CD14-positive monocyte (primary cell): ENCODE results near the gene HSPH1. TPM values are rescaled to one million over a fixed set of nuclear protein-coding genes. Genes with fewer than 3 reads are reported as not detected.

ENCODE experiments used
- DNase-seq, 3 donors: peaks; one replicate each; pipeline ENCODE4 v3.0.0-alpha.2; 2011 to 2022
- H2AFZ ChIP-seq: 2 replicates; pipeline ENCODE4 v1.6.0; 2012; ENCODE audit warnings: mild to moderate bottlenecking, low read depth, low read length, inconsistent platforms; ENCODE audit not compliant: insufficient read depth, poor library complexity, severe bottlenecking
- H3K27ac ChIP-seq, 2 donors: 1 replicate in 1 of 2; 2 replicates in 1 of 2; pipeline ENCODE4 v1.5.1; 2012 to 2013; ENCODE audit warnings: low read length in 2 of 2, control low read depth in 1 of 2, inconsistent platforms in 1 of 2, low read depth in 1 of 2, mild to moderate bottlenecking in 1 of 2
- H3K27me3 ChIP-seq, 2 donors: one replicate each; pipeline versions ENCODE4 v1.6.0 to v1.6.1; 2011 to 2013; ENCODE audit warnings: low read length in 2 of 2; ENCODE audit not compliant: control insufficient read depth in 2 of 2, insufficient read depth in 2 of 2
- H3K36me3 ChIP-seq, 2 donors: replicated peaks in 1 of 2; 1 replicate in 1 of 2; 2 replicates in 1 of 2; pipeline versions ENCODE4 v1.5.1 to v1.6.1; 2012 to 2013; ENCODE audit warnings: low read length in 2 of 2, control low read depth in 1 of 2, inconsistent platforms in 1 of 2, mild to moderate bottlenecking in 1 of 2; ENCODE audit not compliant: insufficient read depth in 2 of 2, control insufficient read depth in 1 of 2
- H3K4me1 ChIP-seq, 2 donors: 1 replicate in 1 of 2; 2 replicates in 1 of 2; pipeline versions ENCODE4 v1.5.1 to v1.6.1; 2012 to 2013; ENCODE audit warnings: low read length in 2 of 2, control low read depth in 1 of 2, inconsistent platforms in 1 of 2, mild to moderate bottlenecking in 1 of 2, moderate library complexity in 1 of 2; ENCODE audit not compliant: insufficient read depth in 2 of 2, control insufficient read depth in 1 of 2
- H3K4me2 ChIP-seq: replicated peaks from 2 replicates; pipeline ENCODE3; 2012; ENCODE audit warnings: low read length, moderate library complexity, mild to moderate bottlenecking; ENCODE audit not compliant: poor library complexity, severe bottlenecking; ENCODE audit errors: extremely low read depth
- H3K4me3 ChIP-seq, 3 experiments: fragments of 200-600 bp in 1 of 3; sonication (generic) in 1 of 3; replicated peaks in 1 of 3; 1 replicate in 2 of 3; 2 replicates in 1 of 3; pipeline ENCODE4 v1.5.1; 2011 to 2013; ENCODE audit warnings: low read length in 3 of 3, mild to moderate bottlenecking in 3 of 3, control low read depth in 2 of 3, low read depth in 2 of 3, inconsistent platforms in 1 of 3, moderate library complexity in 1 of 3
- H3K79me2 ChIP-seq: 2 replicates; pipeline ENCODE4 v1.6.0; 2012; ENCODE audit warnings: mild to moderate bottlenecking, control low read depth, inconsistent platforms, low read length, moderate library complexity; ENCODE audit not compliant: insufficient read depth
- H3K9ac ChIP-seq: 2 replicates; pipeline ENCODE4 v1.6.0; 2017; ENCODE audit warnings: low read length, mild to moderate bottlenecking; ENCODE audit not compliant: insufficient read depth, poor library complexity, severe bottlenecking
- H3K9me3 ChIP-seq, 2 donors: replicated peaks in 1 of 2; 1 replicate in 1 of 2; 2 replicates in 1 of 2; pipeline versions ENCODE4 v1.5.1 to v1.6.1; 2012 to 2013; ENCODE audit warnings: low read length in 2 of 2, control low read depth in 1 of 2; ENCODE audit not compliant: control insufficient read depth in 1 of 2, insufficient read depth in 1 of 2
- H4K20me1 ChIP-seq: 2 replicates; pipeline ENCODE4 v1.6.0; 2012; ENCODE audit warnings: mild to moderate bottlenecking, low read length, control low read depth, moderate library complexity; ENCODE audit not compliant: insufficient read depth
- H3K27ac Mint-ChIP-seq, 7 donors: one replicate each; pipeline ENCODE4 v1.8.0; 2020; ENCODE audit warnings: mild to moderate bottlenecking in 7 of 7, mixed read lengths in 7 of 7, moderate library complexity in 6 of 7, inconsistent platforms in 2 of 7
- H3K27me3 Mint-ChIP-seq, 3 donors: one replicate each; pipeline ENCODE4 v1.8.0; 2021 to 2022; ENCODE audit warnings: low read depth in 3 of 3, mild to moderate bottlenecking in 3 of 3, mixed read lengths in 3 of 3, moderate library complexity in 3 of 3, inconsistent platforms in 1 of 3
- H3K36me3 Mint-ChIP-seq, 2 donors: one replicate each; pipeline ENCODE4 v1.8.0; 2020; ENCODE audit warnings: mixed read lengths in 2 of 2, inconsistent platforms in 1 of 2, mild to moderate bottlenecking in 1 of 2
- H3K4me1 Mint-ChIP-seq: one replicate; pipeline ENCODE4 v1.8.0; 2020; ENCODE audit warnings: mild to moderate bottlenecking, mixed read lengths
- H3K4me3 Mint-ChIP-seq, 2 donors: one replicate each; pipeline ENCODE4 v1.8.0; 2020; ENCODE audit warnings: mild to moderate bottlenecking in 2 of 2, mixed read lengths in 2 of 2, moderate library complexity in 1 of 2
- H3K9me3 Mint-ChIP-seq, 7 donors: one replicate each; pipeline ENCODE4 v1.8.0; 2020 to 2022; ENCODE audit warnings: mixed read lengths in 7 of 7, mild to moderate bottlenecking in 6 of 7, moderate library complexity in 6 of 7, inconsistent platforms in 2 of 7
- WGBS: methylation state at CpG from one replicate; pipeline ENCODE4 v1.1.5; 2013; ENCODE audit warnings: missing lambda C conversion rate; ENCODE audit not compliant: insufficient coverage; 5-methylcytosine and 5-hydroxymethylcytosine counted together
- intact Hi-C, 2 donors: fragments of 100-400 bp; cut with micrococcal nuclease; formaldehyde crosslinking; loops; one replicate each; pipeline versions ENCODE4 v1.15.0 to v1.15.1; 2023
- polyA plus RNA-seq, 3 donors: library from polyadenylated mRNA; depleted of rRNA in 1 of 3; unstranded in 2 of 3; stranded (reverse) in 1 of 3; fragments of 300-500 nt in 2 of 3; fragments of >200 nt in 1 of 3; fragmentation: Illumina TruSeq in 2 of 3; gene quantifications; 1 replicate in 2 of 3; 2 replicates in 1 of 3; pipeline ENCODE4 v1.2.3, GENCODE V29; 2012 to 2021
- TF ChIP-seq, protein P1 (sequence below): fragments of 200-600 bp; IDR thresholded peaks from one replicate; pipeline ENCODE4 v1.8.0; 2022; ENCODE audit warnings: antibody characterized with exemption, mild to moderate bottlenecking

The HSPH1 gene
- polyA plus RNA-seq, 3 donors, result 7.4 to 11.3 (median 9.1) TPM

DNA sequence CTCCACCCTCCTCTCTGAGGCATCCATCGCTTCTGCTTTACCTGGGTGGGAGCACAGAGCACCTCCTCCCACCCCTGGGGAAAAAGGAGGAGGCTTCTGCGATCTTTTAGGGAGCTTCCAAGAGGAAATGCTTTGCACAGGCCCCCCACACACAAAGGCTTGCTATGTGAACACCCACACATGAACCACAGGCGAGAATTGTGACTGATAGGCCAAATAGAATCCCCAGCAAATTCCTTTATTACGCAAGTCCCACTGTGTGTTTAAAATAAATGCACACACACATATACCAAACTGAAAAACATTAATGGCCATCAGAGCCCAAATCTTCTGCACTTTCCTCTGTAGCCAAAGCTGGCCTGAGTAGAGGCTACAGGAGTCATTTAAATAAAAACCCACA lies 50.6 kb downstream of the HSPH1 start:
- Histone ChIP-seq H3K79me2 (no peaks in the 10 kb centered on the region), H3K9me3 (no peaks in the 10 kb centered on the region), H3K27me3 (peaks cover 0 to 2% of the 10 kb centered on the region in 2 donors), H3K27ac (no peak overlapping the region), H3K36me3 (no peaks in the 10 kb centered on the region), H4K20me1 (no peaks in the 10 kb centered on the region), H3K4me1 (no peaks in the 10 kb centered on the region), H2AFZ (no peak overlapping the region), H3K4me2 (no peak overlapping the region), H3K4me3 (no peak overlapping the region), H3K9ac (no peak overlapping the region)
- H3K27me3 Mint-ChIP-seq, result peaks cover 4 to 19% (median 5%) of the 10 kb centered on the region in 3 donors
- DNase-seq, result no peak
- no peak overlapping the region for H3K27ac Mint-ChIP-seq
- H3K9me3 Mint-ChIP-seq, result no peaks in the 10 kb centered on the region
- H3K4me1 Mint-ChIP-seq, result no peaks in the 10 kb centered on the region
- TF ChIP-seq, protein P1, sequence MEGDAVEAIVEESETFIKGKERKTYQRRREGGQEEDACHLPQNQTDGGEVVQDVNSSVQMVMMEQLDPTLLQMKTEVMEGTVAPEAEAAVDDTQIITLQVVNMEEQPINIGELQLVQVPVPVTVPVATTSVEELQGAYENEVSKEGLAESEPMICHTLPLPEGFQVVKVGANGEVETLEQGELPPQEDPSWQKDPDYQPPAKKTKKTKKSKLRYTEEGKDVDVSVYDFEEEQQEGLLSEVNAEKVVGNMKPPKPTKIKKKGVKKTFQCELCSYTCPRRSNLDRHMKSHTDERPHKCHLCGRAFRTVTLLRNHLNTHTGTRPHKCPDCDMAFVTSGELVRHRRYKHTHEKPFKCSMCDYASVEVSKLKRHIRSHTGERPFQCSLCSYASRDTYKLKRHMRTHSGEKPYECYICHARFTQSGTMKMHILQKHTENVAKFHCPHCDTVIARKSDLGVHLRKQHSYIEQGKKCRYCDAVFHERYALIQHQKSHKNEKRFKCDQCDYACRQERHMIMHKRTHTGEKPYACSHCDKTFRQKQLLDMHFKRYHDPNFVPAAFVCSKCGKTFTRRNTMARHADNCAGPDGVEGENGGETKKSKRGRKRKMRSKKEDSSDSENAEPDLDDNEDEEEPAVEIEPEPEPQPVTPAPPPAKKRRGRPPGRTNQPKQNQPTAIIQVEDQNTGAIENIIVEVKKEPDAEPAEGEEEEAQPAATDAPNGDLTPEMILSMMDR, result no peak
- H3K36me3 Mint-ChIP-seq, result no peaks in the 10 kb centered on the region
- no peak overlapping the region for H3K4me3 Mint-ChIP-seq
- WGBS, result 100% methylated on average over 1 of the region's 4 CpGs
- intact Hi-C loops, result no loop called here

DNA sequence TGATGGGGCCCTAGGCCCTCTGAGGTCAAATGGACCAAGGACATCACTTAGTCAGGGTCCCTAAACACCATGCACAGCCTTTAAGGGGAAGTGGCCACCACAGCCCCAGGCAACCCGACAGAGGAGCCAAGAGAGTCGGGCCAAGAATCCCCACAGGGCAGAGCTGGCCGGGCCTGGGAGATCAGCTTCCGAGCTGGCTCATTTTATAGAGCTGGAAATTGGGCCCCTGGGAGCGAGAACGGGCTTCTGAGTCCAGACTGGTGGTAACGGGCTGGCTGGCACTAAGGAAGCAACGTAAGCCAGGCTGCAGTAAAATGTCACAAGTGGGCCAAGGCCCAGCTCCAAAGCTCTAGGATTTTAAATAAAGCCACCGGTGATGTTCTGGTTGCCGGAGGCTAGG lies 51.1 kb downstream of the HSPH1 start:
- no peaks in the 10 kb centered on the region for H3K36me3 Mint-ChIP-seq
- Histone ChIP-seq H3K79me2 (no peaks in the 10 kb centered on the region), H3K9ac (no peak overlapping the region), H3K27me3 (peaks cover 0 to 2% of the 10 kb centered on the region in 2 donors), H4K20me1 (no peaks in the 10 kb centered on the region), H3K36me3 (no peaks in the 10 kb centered on the region), H2AFZ (no peak overlapping the region), H3K9me3 (no peaks in the 10 kb centered on the region), H3K4me2 (no peak overlapping the region), H3K27ac (no peak overlapping the region), H3K4me3 (no peak overlapping the region), H3K4me1 (no peaks in the 10 kb centered on the region)
- H3K27ac Mint-ChIP-seq, result no peak overlapping the region
- no peaks in the 10 kb centered on the region for H3K4me1 Mint-ChIP-seq
- no peak for DNase-seq
- 96% methylated on average over 10 of the region's 10 CpGs for WGBS
- no peaks in the 10 kb centered on the region for H3K9me3 Mint-ChIP-seq
- H3K4me3 Mint-ChIP-seq, result no peak overlapping the region
- TF ChIP-seq, protein P1, result no peak
- peaks cover 4 to 16% (median 5%) of the 10 kb centered on the region in 3 donors for H3K27me3 Mint-ChIP-seq
- intact Hi-C loops, result no loop called here
